Measurements from ENCODE around the gene FILIP1L. TPM values are rescaled to one million over a fixed set of nuclear protein-coding genes. Genes with fewer than 3 reads are reported as not detected.

Gene FILIP1L
- total RNA-seq, 1 donor from 2014 or later = 29.2 TPM

GRCh38 chr3:99945328-99945995 lies 168.8 kb downstream of the FILIP1L start:
- no peaks in the 10 kb centered on the region for H3K27me3 ChIP-seq (ENCODE audit: control insufficient read depth in 3 of 3, insufficient read depth in 3 of 3, low read length in 3 of 3)
- H3K36me3 ChIP-seq (ENCODE audit: control insufficient read depth in 3 of 3, insufficient read depth in 3 of 3, low read length in 3 of 3) = no peaks in the 10 kb centered on the region
- H3K9me3 ChIP-seq (ENCODE audit: control insufficient read depth in 3 of 3, low read length in 3 of 3) = no peaks in the 10 kb centered on the region
- H3K27ac ChIP-seq (ENCODE audit: low read depth, low read length) = no peak overlapping the region
- peaks cover 31 to 38% (median 35%) of the 10 kb centered on the region in 3 donors for H3K4me1 ChIP-seq (ENCODE audit: control insufficient read depth in 3 of 3, insufficient read depth in 3 of 3, low read length in 3 of 3)
- no peak overlapping the region for H3K4me3 ChIP-seq (ENCODE audit: low read length in 3 of 3)
- H3K9ac ChIP-seq (ENCODE audit: low read depth in 1 of 3, low read length in 3 of 3) = no peak overlapping the region

- no peak overlapping the region for H3K27ac ChIP-seq (ENCODE audit: low read depth, low read length)
- no peak overlapping the region for H3K4me3 ChIP-seq (ENCODE audit: low read length in 3 of 3)
- H3K4me1 ChIP-seq (ENCODE audit: control insufficient read depth in 3 of 3, insufficient read depth in 3 of 3, low read length in 3 of 3) = peaks cover 35 to 45% (median 40%) of the 10 kb centered on the region in 3 donors
- no peaks in the 10 kb centered on the region for H3K27me3 ChIP-seq (ENCODE audit: control insufficient read depth in 3 of 3, insufficient read depth in 3 of 3, low read length in 3 of 3)
- no peaks in the 10 kb centered on the region for H3K36me3 ChIP-seq (ENCODE audit: control insufficient read depth in 3 of 3, insufficient read depth in 3 of 3, low read length in 3 of 3)
- H3K9me3 ChIP-seq (ENCODE audit: control insufficient read depth in 3 of 3, low read length in 3 of 3) = no peaks in the 10 kb centered on the region
- H3K9ac ChIP-seq (ENCODE audit: low read depth in 1 of 3, low read length in 3 of 3) = no peak overlapping the region
Measured at GRCh38 chr3:99943931-99944761, 170.2 kb downstream of the FILIP1L start.

- H3K9me3 ChIP-seq (ENCODE audit: control insufficient read depth in 3 of 3, low read length in 3 of 3) = no peaks in the 10 kb centered on the region
- peaks cover 38 to 51% (median 44%) of the 10 kb centered on the region in 3 donors for H3K4me1 ChIP-seq (ENCODE audit: control insufficient read depth in 3 of 3, insufficient read depth in 3 of 3, low read length in 3 of 3)
- no peaks in the 10 kb centered on the region for H3K36me3 ChIP-seq (ENCODE audit: control insufficient read depth in 3 of 3, insufficient read depth in 3 of 3, low read length in 3 of 3)
- no peak overlapping the region for H3K9ac ChIP-seq (ENCODE audit: low read depth in 1 of 3, low read length in 3 of 3)
- no peaks in the 10 kb centered on the region for H3K27me3 ChIP-seq (ENCODE audit: control insufficient read depth in 3 of 3, insufficient read depth in 3 of 3, low read length in 3 of 3)
- H3K4me3 ChIP-seq (ENCODE audit: low read length in 3 of 3) = no peak overlapping the region
- no peak overlapping the region for H3K27ac ChIP-seq (ENCODE audit: low read depth, low read length)
Measured at GRCh38 chr3:99941211-99941610, 173.1 kb downstream of the FILIP1L start.

GRCh38 chr3:99940350-99940749 lies 174.0 kb downstream of the FILIP1L start:
- Histone ChIP-seq H3K9ac (ENCODE audit: low read depth in 1 of 3, low read length in 3 of 3) (peak overlapping the region in 1 of 3 donors; percentile 9), H3K27ac (ENCODE audit: low read depth, low read length) (peak overlapping the region; percentile 39), H3K36me3 (ENCODE audit: control insufficient read depth in 3 of 3, insufficient read depth in 3 of 3, low read length in 3 of 3) (no peaks in the 10 kb centered on the region), H3K4me1 (ENCODE audit: control insufficient read depth in 3 of 3, insufficient read depth in 3 of 3, low read length in 3 of 3) (peaks cover 30 to 42% (median 42%) of the 10 kb centered on the region in 3 donors), H3K27me3 (ENCODE audit: control insufficient read depth in 3 of 3, insufficient read depth in 3 of 3, low read length in 3 of 3) (no peaks in the 10 kb centered on the region), H3K4me3 (ENCODE audit: low read length in 3 of 3) (no peak overlapping the region), H3K9me3 (ENCODE audit: control insufficient read depth in 3 of 3, low read length in 3 of 3) (no peaks in the 10 kb centered on the region)

- Histone ChIP-seq H3K4me1 (ENCODE audit: control insufficient read depth in 3 of 3, insufficient read depth in 3 of 3, low read length in 3 of 3) (peaks cover 30 to 42% (median 37%) of the 10 kb centered on the region in 3 donors), H3K4me3 (ENCODE audit: low read length in 3 of 3) (no peak overlapping the region), H3K27me3 (ENCODE audit: control insufficient read depth in 3 of 3, insufficient read depth in 3 of 3, low read length in 3 of 3) (no peaks in the 10 kb centered on the region), H3K27ac (ENCODE audit: low read depth, low read length) (peak overlapping the region; percentile 39), H3K36me3 (ENCODE audit: control insufficient read depth in 3 of 3, insufficient read depth in 3 of 3, low read length in 3 of 3) (no peaks in the 10 kb centered on the region), H3K9ac (ENCODE audit: low read depth in 1 of 3, low read length in 3 of 3) (peak overlapping the region in 1 of 3 donors; percentile 9), H3K9me3 (ENCODE audit: control insufficient read depth in 3 of 3, low read length in 3 of 3) (no peaks in the 10 kb centered on the region)
Measured at GRCh38 chr3:99939876-99940275, 174.4 kb downstream of the FILIP1L start.

- H3K27ac ChIP-seq (ENCODE audit: low read depth, low read length) = peak overlapping the region; percentile 39
- peaks cover 25 to 29% (median 28%) of the 10 kb centered on the region in 3 donors for H3K4me1 ChIP-seq (ENCODE audit: control insufficient read depth in 3 of 3, insufficient read depth in 3 of 3, low read length in 3 of 3)
Measured at GRCh38 chr3:99938270-99938911, 175.9 kb downstream of the FILIP1L start.

GRCh38 chr3:99934975-99935797 lies 179.1 kb downstream of the FILIP1L start:
- Histone ChIP-seq H3K27ac (ENCODE audit: low read depth, low read length) (peak overlapping the region; percentile 2), H3K9me3 (ENCODE audit: control insufficient read depth in 3 of 3, low read length in 3 of 3) (no peaks in the 10 kb centered on the region), H3K9ac (ENCODE audit: low read depth in 1 of 3, low read length in 3 of 3) (no peak overlapping the region), H3K27me3 (ENCODE audit: control insufficient read depth in 3 of 3, insufficient read depth in 3 of 3, low read length in 3 of 3) (no peaks in the 10 kb centered on the region), H3K4me1 (ENCODE audit: control insufficient read depth in 3 of 3, insufficient read depth in 3 of 3, low read length in 3 of 3) (peaks cover 26 to 32% (median 27%) of the 10 kb centered on the region in 3 donors), H3K4me3 (ENCODE audit: low read length in 3 of 3) (no peak overlapping the region), H3K36me3 (ENCODE audit: control insufficient read depth in 3 of 3, insufficient read depth in 3 of 3, low read length in 3 of 3) (peaks cover 0 to 2% (median 0%) of the 10 kb centered on the region in 3 donors)

More at GRCh38 chr3:99938270-99938911, 175.9 kb downstream of the FILIP1L start:
- H3K9me3 ChIP-seq (ENCODE audit: control insufficient read depth in 3 of 3, low read length in 3 of 3) = no peaks in the 10 kb centered on the region
- H3K27me3 ChIP-seq (ENCODE audit: control insufficient read depth in 3 of 3, insufficient read depth in 3 of 3, low read length in 3 of 3) = no peaks in the 10 kb centered on the region
- no peak overlapping the region for H3K4me3 ChIP-seq (ENCODE audit: low read length in 3 of 3)
- no peaks in the 10 kb centered on the region for H3K36me3 ChIP-seq (ENCODE audit: control insufficient read depth in 3 of 3, insufficient read depth in 3 of 3, low read length in 3 of 3)
- H3K9ac ChIP-seq (ENCODE audit: low read depth in 1 of 3, low read length in 3 of 3) = no peak overlapping the region

GRCh38 chr3:99933971-99934750 lies 180.1 kb downstream of the FILIP1L start:
- Histone ChIP-seq H3K4me1 (ENCODE audit: control insufficient read depth in 3 of 3, insufficient read depth in 3 of 3, low read length in 3 of 3) (peaks cover 32 to 38% (median 33%) of the 10 kb centered on the region in 3 donors), H3K9ac (ENCODE audit: low read depth in 1 of 3, low read length in 3 of 3) (no peak overlapping the region), H3K4me3 (ENCODE audit: low read length in 3 of 3) (no peak overlapping the region), H3K36me3 (ENCODE audit: control insufficient read depth in 3 of 3, insufficient read depth in 3 of 3, low read length in 3 of 3) (peaks cover 0 to 9% (median 5%) of the 10 kb centered on the region in 3 donors), H3K9me3 (ENCODE audit: control insufficient read depth in 3 of 3, low read length in 3 of 3) (no peaks in the 10 kb centered on the region), H3K27me3 (ENCODE audit: control insufficient read depth in 3 of 3, insufficient read depth in 3 of 3, low read length in 3 of 3) (no peaks in the 10 kb centered on the region), H3K27ac (ENCODE audit: low read depth, low read length) (no peak overlapping the region)

GRCh38 chr3:99931059-99931458 lies 183.2 kb downstream of the FILIP1L start:
- Histone ChIP-seq H3K27me3 (ENCODE audit: control insufficient read depth in 3 of 3, insufficient read depth in 3 of 3, low read length in 3 of 3) (no peaks in the 10 kb centered on the region), H3K4me3 (ENCODE audit: low read length in 3 of 3) (no peak overlapping the region), H3K9ac (ENCODE audit: low read depth in 1 of 3, low read length in 3 of 3) (no peak overlapping the region), H3K4me1 (ENCODE audit: control insufficient read depth in 3 of 3, insufficient read depth in 3 of 3, low read length in 3 of 3) (peaks cover 21 to 29% (median 23%) of the 10 kb centered on the region in 3 donors), H3K9me3 (ENCODE audit: control insufficient read depth in 3 of 3, low read length in 3 of 3) (no peaks in the 10 kb centered on the region), H3K27ac (ENCODE audit: low read depth, low read length) (peak overlapping the region; percentile 58), H3K36me3 (ENCODE audit: control insufficient read depth in 3 of 3, insufficient read depth in 3 of 3, low read length in 3 of 3) (peaks cover 0 to 17% (median 9%) of the 10 kb centered on the region in 3 donors)

Measured in skeletal muscle tissue (tissue), 4 donors.